T-helper 22 cell (primary cell): Measurements from ENCODE around the gene PAGR1.
"Not testable (repeated sequence)": the region's sequence is repeated elsewhere in the genome, so short reads cannot be mapped to it uniquely, and the experiment has no call there.

Experiments used
- DNase-seq: peaks from one replicate; pipeline ENCODE4 v3.0.0-alpha.2; 2020; ENCODE audit warnings: low read depth

The PAGR1 gene

DNA sequence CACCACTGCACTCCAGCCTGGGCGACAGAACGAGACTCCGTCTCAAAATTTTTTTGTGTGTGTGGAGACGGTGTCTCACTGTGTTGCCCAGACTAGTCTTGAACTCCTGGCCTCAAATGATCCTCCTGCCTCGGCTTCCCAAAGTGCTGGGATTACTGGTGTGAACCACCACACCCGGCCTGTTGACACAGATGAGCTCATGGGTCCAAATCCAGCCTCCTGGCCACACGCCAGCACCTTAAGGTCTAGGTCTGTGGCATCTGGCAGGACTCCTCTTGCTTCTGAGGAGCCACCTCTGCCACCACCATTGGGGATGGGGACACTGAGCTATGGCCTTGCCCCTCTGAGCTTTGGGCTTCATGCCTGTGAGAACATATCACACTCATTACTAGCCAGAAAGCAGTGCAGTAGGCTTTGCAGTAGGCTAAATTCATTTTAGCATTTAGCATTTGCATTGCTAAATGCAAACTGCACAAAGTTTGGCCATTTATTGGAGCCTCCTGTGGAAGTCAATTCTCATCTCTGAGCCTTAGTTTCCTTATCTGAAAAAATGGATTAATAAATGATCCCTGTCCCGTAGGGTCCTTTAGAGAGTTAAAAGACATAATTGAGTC, 52.6 kb downstream of the PAGR1 start:
- DNase-seq: no peak

- not testable (repeated sequence) for DNase-seq
Observed at GRCh38 chr16:29869067-29869466, 53.1 kb downstream of the PAGR1 start.
